HG03103 (cell line): ENCODE results near the gene CD320.
"Not testable (repeated sequence)": the region's sequence is repeated elsewhere in the genome, so short reads cannot be mapped to it uniquely, and the experiment has no call there.

Source experiments
- ATAC-seq: cut with Tn5 transposase; IDR thresholded peaks from one replicate; pipeline ENCODE4 v1.9.1; 2021; ENCODE audit warnings: low read depth; ENCODE audit not compliant: unreplicated experiment

Gene CD320

GRCh38 chr19:8333767-8334457, 25.8 kb upstream of the CD320 start:
- no peak for ATAC-seq

DNA sequence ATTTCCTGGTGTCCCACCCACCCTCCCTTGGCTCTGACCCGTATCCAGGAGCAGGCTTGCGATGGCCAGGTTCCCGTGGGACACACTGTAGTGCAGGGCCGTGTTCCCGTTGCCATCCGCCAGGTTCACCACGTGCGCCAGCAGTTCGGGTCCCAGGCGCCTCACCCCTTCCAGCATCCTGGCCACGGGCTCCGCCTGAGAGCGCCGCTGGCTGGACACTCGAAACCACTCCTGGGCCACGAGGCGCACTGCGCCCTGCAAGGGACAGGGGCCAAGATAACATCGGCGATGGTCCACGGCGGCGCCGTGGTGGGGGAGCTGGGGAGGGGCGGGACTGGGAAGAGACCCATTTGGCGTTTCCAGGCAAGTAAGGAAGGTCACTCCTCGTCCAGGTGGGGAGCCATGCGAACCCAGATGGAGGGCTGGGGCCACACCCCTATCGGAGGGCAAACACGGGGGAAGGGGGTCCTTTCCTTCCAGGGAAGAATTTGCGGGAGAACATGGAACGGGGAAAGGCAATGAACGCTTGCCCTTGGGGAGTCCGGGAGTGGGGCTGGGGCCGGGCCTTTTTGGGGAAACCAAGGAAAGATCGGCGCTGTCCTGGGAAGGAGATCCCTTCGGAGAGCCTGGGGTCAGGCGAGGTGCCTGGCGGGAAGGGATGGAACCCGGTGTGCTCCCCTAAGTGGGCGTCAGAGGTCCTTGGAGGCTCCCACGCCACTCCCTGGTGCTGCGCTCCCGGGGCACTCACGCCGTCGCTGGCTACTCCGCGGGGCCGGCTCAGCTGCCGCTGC, 25.0 kb upstream of the CD320 start:
- ATAC-seq = no peak

GRCh38 chr19:8331263-8331845, 23.2 kb upstream of the CD320 start:
- ATAC-seq = no peak

- ATAC-seq = no peak
Measured at GRCh38 chr19:8329996-8330395, 21.8 kb upstream of the CD320 start.

DNA sequence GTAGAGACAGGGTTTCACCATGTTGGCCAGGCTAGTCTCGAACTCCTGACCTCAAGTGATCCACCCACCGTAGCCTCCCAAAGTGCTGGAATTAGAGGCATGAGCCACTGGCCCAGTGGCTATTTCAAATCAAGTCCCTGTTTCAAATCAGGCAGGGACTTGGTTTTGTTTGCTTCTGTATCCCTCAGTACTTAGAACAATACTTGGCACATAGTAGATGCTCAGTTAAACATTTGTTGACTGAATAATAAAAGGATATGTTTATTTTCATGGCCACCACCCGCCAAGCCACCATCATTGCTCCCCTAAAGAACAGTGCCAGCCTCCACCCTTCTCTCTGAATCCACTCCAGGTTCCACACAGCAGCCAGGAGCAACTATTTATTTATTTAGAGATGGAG, 17.3 kb upstream of the CD320 start:
- no peak for ATAC-seq

DNA sequence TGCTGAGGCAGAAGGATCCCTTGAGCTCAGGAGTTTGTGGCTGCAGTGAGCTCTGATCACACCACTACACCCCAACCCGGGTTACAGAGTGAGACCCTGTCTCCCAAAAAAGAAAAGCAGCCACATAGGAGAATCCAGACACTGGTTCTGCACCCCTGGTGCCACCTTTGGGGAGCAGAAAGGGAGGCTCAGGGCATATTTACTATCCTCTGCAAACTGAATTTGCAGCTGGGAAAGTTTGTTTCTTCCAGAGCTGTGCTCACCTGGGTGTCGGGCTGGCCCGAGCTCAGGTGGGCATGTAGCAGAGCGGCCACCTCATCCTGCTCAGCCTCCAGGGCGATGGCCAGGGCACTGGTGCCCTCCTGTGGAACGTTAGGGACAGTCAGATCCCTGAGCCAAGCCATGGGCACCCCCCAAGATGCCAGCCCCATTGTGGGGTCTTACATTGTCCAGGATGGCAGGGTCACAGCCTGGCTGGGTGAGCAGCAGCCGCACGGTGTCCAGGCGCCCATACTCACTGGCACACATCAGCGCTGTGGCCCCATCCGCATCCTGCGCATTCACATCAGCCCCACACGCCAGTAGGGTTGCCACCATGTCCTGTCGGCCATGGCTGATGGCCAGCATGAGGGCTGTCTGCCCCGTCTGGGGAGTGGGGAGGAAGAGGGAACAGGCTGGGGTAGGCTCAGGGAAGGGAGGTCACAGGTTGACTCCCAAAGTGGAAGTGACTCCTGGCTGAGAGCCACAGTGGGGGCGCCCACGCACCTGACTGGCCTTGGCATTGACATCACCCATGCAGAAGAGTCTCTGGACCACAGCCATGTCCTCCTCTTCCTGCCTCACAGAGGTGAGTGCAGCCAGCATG, 16.3 kb upstream of the CD320 start:
- ATAC-seq = no peak

GRCh38 chr19:8323781-8324185, 15.6 kb upstream of the CD320 start:
- ATAC-seq = no peak

DNA sequence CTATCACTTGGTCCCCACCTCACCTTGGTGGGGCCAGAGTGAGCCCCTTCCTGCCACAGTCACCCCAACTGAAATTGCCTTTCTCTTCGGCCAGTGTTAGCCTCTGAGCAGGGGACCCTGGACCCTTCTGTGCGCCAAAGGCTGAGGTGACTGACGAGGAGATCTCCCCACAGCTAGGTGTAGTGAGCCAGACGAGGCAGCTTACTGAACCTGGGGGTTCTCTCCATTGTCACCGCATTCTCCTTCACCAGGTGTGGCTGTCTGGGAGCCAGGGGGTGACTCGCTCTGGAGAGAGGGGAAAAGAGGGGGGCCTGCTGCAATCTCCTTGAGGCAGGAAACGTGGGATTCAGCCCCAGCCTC, 14.5 kb upstream of the CD320 start:
- no peak for ATAC-seq

- no peak for ATAC-seq
Measured at GRCh38 chr19:8321986-8322637, 14.0 kb upstream of the CD320 start.

DNA sequence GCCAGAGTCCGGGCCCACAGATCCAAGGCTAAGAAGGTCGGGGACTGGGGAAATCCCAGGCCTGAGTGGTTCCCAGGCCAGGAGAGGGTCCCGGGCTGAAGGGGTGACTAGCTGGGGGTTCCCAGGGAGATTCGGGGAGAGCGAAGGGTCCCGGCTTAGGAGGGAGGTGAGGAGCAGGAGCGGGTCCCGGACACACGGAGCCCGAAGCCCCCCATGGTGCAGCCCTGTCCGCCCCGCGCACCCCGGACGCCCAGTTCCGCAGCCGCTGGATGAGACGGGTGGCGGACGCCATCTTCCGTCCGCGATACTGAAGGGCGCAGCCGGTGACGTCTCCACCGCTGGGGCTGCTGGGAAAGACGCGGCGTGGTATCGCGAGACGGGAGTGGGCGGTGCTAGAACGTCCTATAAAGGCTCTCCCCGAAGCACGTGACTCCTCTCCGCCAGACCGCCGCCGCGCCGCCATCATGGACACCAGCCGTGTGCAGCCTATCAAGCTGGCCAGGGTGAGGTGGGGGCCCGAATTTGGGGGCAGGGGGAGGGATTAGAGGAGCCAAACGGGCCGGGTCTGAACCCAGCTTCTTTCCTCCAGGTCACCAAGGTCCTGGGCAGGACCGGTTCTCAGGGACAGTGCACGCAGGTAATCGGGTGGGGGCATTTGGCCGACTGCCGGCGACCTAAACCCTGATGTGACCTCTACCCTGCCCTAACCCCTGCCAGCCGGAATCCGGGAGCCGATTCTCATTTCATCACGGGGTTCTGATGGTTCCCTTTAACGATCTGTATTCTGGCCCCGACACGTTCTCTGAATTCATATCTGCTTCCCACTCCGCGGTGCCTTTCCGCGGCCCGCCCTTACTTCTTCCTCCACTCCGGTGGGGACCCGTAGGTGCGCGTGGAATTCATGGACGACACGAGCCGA, 13.2 kb upstream of the CD320 start, which contains the start of the genes NDUFA7 and RPS28:
Gene NDUFA7 (minus strand): TSS at position 309 of the 919 bp plus-strand sequence. CDS start 17 bp downstream, at position 292.
Gene RPS28 (plus strand): TSS at position 430 of the 919 bp plus-strand sequence. CDS start 35 bp downstream, at position 465.
- peak; percentile 78 for ATAC-seq

DNA sequence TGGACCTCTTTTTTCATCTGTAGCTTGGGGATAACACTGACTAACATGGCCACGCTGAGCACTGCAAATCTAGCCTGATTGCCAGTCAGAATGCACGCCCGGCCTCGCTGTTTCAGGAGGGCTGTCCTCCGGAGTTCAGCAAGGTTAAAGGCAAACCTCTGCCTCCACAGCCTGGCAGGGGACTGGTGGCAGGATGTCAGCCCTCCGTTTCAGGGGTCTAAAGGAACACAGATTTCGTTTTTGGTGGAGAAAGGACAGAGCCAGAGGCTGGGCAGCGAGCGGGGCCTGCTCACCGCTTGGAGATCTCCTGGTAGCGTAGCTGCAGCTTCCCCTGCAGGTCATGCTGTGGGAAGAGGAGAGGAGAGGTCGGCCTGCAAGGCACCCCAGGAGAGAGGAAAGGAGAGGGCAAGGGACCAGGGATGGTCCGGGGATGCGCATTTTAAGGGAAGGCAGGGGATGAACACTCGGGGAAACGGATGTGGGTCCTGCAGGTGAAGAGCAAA, 12.5 kb upstream of the CD320 start:
- no peak for ATAC-seq

DNA sequence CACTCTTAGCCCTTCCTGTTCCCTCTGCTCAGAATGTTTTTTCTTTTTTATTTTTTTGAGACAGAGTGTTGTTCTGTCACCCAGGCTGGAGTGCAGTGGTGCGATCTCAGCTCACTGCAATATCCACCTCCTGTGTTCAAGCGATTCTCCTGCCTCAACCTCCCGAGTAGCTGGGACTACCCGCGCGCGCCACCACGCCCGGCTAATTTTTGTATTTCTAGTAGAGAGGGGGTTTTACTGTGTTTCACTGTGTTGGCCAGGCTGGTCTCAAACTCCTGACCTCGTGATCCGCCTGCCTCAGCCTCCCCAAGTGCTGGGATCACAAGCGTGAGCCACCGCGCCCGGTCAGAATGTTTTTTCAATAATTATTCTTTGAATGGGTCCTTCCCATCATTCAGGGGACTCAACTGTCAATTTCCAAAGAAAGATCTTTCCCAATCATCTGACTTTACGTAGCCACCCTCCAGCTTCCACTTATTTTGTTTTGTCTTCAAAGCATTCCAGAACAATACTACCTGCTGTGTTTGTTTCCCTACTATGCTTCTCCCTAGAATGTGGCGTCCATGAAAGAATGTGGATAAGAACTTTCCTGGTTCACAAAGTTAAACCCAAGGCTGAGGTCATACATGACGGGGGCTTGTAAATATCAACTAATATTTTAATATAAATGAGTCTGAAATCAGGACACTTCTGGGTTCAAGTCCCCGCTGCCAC, 11.8 kb upstream of the CD320 start:
- ATAC-seq = no peak

- ATAC-seq = not testable (repeated sequence)
Measured at GRCh38 chr19:8318835-8319234, 10.7 kb upstream of the CD320 start.

GRCh38 chr19:8316351-8317125, 8.4 kb upstream of the CD320 start:
- no peak for ATAC-seq

- ATAC-seq = not testable (repeated sequence)
Measured at GRCh38 chr19:8314981-8315640, 7.0 kb upstream of the CD320 start.

DNA sequence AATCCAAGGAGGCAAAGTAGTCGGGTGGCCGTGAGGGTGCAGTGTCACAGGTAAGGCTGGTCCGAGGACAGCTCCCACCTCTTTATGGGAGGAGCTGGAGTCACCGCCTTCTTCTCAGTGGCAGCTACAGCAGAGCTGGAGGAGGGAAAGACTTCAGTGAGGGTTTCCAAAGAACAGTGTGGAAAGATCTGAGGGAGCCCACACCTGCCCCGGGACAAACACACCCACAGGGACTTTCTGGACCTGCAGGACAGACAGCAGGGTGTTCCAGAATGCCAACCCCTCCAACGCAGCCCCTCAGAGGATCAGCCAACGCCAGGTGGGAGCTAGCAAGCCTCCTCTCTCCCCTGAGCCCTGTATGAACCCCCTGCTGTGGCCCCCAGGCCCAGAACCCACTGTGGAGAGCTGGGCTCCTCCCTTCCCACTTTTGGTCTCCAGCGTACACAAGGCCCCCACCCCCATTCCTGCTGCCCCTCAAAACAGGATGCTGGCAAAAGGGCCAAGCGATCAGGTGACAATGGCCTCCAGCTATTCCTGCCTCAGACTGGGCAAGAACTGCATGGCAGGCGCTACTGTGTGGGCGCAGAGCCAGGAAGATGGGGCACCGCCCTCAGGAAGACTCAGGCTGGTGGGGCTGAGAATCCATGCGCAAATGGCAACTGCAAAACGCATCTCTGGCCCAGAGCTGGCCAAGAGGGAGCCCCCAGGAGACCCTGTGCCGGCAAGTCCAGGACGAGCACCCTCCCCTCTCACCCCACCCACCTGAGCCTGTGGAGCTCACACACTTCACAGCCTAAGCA, 3.5 kb upstream of the CD320 start:
- no peak for ATAC-seq
